CD4-positive, alpha-beta T cell treated with Interleukin-17A for 1 hour (primary cell): Measurements from ENCODE around the gene TTC34.
"Not testable (repeated sequence)": the region's sequence is repeated elsewhere in the genome, so short reads cannot be mapped to it uniquely, and the experiment has no call there.

Source experiments
- DNase-seq: peaks from one replicate; pipeline ENCODE4 v3.0.0-alpha.2; 2020

TTC34 gene

DNA sequence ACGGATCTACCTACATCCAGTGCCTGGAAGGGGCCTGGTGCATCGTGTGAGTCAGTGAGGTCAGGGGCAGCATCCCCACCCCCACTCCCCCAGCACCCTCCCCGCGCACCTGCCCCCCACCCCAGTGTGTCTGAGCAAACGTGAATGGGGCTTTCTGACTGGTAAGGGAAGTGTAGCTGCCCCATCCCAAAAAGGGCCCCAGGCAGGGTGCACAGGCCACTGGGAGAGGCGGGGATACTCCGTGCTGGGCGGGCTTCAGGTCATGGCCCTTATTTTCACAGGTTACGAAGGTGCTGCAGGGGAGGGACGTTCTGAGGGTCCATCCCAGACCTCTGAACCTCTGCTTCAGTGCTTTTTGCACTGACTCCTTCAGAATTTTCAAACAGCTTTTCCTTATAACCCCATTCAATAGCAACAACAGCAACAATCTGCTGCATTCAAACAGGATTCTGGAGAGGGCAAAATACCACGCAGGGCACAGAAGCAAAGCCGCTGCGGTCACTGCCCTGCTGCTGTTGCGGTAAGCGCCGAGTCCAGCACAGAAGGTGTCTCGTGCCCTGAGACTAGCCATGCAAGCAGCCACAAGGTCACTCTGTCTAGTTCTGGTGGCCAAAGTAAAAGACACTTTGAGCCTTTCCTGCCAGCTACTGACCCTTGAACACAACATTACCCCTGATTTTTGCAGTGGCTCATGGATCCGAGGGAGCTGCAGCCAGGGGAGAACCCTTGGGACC, 10.3 kb downstream of the TTC34 start:
- no peak for DNase-seq

DNA sequence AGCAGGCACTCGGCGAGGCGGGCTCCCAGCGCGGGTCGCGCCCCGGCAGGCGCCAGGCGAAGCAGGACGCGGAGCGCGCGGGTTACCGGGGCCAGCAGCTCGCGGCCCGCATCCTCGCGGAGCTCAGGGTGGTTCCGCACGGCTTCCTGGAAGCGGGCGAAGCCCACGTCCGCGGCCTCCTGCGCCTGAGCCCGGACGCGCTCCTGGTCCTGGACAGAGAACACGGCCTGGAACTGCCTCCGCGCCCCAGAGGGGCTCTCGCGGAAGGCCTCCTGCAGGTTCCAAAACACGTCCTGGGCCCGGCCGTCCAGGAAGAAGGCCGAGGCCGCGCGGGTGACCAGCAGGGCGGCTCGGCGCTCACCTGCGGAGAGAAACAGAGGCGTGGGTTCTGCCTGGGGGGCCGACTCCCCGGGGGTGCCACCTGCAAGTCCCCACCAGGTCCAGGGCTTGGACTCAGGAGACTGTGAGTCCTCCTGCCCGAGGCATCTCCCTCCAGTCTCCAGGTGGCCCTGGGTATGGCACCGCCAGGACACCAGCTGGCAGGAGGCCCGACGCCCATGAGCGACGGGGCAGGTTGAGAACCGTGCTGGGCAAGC, 11.4 kb downstream of the TTC34 start:
- DNase-seq = no peak

DNA sequence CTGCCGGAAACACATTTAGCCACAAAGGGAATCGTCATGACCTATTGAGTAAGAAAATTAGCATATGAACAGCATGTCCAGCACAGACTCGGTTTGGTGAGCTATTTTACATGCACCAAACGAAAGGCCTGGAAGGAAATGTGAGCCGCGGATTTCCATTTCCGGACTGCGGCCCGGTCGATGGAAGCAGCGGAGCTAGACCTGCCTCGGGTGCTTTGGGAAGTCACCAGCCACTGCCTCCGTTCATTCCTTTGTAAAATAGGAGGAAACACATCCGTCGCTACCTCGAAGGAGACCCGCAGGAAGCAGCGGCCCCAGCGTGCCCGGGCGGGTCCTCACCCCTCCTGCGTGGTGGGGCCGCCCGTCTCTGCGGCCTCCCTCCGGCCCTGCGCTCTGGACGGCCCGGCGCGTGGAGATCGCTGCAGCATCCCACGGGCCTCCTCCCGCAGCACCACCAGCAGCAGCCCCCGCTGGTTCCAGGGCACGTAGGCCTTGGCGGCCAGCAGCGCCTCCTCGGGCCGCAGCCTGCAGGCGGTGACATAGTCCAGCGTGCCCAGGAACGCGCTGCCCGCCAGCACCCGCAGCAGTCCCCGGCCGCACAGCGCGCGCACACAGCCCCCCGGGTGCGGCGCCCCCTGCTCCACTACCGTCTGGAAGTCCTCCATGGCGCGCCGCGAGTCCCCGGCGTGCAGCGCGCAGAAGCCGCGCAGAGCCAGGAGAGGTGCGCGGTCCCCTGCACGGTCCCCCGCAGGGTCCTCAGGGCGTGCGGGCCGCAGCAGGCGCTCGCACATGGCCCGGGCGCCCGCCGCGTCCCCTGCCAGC, 12.1 kb downstream of the TTC34 start:
- peak; percentile 0 for DNase-seq

DNA sequence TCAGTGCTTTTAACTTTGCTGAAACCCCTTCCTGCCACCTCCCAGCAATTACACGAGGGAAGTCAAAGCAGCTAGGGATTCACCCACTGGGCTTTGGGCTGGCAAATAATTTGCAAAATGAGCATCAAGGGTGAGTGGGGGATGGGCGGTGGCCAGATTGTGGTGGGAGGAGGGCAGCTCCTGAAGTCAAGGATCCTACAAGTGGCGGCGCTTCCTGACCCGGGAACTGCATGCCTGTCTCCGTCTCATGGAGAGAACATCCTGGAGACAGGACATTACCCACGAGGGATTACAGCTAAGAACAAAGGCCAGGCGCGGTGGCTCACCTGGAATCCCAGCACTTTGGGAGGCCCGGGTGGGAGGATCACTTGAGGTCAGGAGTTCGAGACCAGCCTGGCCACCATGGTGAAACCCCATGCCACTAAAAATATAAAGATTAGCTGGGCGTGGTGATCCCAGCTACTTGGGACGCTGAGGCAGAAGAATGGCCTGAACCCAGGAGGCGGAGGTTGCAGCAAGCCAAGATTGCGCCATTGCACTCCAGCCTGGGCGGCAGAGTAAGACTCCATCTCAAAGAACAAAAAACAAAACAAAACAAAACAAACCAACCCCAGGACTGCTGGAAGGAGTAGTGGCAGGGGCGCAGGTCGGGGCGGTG, 12.9 kb downstream of the TTC34 start:
- DNase-seq = no peak

DNA sequence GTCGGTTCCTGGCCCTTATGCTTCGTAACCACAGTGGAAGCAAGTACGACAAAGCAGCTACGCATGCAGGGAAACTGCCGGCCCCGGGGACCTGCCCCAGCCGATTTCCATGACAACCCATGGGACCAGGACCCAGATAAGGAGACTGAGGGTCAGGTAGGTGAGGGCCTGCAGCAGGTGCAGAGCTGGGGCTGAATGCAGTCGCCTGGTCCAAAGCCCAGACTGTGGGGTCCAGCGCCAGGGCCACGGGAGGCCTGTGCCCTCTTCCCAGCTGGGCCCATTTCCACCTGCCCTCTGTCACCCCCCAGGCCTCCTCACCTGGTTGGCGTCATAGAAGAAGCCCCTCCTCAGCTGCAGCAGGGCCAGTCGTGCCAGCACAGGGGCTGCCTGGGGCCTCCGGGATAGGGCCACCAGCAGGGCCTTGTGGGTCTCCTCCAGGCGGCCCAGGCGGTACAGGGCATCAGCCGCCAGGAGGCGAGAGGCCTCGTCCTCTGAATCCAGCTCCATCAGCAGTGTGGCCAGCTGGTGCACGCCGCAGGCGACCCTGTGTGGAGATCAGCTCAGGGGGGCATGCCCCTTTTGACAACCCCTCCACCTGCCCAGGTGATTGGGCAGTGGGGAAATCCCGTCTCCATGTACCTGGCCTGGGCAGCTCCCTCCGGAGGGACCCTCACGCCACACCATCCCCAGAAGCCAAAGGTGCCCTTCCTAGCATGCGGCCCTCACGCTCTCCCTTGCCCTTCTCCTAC, 14.2 kb downstream of the TTC34 start:
- no peak for DNase-seq

DNA sequence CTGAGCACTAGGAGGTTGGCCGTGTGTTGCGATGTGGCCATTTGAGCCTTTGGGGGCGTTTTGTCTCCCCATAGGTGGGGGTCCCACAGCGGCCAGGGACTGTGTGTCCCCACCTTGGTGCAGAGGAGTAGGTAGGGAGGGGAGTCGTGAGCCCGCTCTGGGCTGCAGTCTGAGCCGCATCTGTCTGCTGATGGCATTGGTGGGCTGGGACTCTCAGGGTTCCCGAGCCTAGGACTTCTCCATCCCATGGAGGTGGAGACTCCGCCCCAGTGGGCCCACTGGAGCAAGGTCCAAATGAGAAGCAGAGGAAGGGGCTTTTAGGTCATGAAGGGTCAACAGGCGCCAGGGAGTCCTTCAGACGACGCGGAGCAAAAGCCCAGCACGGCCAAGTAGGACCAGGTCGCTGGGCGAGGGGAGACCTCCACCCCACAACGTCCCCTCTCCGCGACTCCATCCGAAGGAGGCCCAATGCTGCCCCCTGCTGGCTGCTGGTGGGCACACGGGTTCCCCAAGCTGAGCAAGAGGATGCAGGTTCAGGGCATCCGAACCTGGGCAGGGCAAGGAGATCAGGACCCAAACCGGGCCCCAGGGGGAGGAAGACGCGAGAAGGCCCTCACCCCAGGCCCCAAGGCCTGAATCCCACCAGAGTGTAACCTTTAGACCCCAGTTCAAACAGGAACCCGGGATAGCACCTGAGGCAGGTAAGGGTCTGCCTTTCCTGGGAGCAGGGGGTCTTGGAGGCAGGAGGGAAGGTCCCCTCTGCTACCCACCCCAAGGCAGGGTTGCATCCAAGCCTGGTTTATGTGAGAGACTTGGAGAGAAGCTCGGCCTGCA, 14.9 kb downstream of the TTC34 start:
- peak; percentile 72 for DNase-seq

DNA sequence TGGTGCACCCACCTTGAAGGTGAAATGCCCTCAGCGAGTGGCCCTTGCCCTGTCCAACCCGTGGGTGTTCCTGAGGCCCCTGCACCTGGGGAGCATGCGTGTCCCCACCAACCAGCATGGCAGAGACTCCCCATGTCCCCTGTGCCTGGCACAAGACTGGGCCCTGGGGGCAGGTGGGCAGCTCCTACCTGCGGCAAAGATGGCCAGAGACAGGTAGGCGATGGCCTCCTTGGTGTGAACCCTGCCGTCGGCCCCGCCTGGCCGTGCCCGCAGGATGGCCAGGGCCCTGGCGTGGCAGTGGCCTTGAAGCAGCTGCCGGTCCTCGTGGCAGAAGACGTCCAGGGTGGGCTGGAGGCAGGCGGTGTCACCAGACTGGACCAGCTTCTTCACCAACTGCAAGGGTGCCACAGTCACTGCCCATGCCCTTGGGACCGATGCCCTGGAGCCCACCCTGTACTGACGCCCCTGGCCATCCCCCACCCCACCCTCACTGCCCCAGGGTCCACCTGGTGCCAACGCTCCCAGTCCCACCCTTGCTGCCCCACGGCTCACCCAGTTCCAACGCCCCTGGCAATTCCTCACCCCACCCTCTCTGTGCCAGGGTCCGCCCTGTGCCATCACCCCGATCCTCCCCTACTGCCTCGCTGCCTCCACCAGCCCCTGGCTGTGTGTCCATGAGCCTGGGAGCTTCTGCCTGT, 15.7 kb downstream of the TTC34 start:
- DNase-seq = no peak

DNA sequence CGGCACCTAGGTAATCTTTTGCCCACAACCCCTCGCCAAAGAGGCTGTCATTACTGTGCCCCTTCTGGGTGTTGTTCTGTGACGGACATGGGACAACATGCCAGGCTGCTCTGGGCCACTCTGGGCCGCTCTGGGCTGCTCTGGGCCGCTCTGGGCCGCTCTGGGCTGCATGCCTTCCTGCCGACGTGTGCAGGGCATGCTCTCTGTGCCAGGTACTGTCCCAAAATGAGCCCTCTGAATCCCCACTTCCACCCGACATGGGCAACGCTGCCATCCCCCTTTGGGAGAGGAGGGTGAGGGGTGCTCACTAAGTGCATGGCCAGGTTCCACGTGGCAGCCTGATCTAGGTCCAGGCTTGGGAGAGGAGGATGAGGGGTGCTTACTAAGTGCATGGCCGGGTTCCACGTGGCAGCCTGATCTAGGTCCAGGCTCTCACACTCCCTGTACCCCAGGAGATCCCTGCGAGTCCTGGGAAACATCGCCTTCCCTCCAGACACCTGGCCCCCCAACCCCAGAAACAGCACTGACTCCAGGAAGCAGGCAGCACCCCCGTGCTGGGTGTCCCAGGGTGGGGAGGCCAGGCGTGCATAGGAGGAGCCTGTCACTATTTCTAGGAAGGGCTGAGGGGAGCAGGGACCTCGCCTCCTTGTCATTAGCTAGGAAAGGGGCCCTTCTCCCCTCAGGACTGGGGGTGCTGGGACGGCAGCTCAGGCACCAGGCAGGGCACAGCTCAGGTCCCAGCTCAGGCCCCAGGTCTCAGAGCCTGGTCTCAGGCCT, 16.5 kb downstream of the TTC34 start:
- DNase-seq = no peak

DNA sequence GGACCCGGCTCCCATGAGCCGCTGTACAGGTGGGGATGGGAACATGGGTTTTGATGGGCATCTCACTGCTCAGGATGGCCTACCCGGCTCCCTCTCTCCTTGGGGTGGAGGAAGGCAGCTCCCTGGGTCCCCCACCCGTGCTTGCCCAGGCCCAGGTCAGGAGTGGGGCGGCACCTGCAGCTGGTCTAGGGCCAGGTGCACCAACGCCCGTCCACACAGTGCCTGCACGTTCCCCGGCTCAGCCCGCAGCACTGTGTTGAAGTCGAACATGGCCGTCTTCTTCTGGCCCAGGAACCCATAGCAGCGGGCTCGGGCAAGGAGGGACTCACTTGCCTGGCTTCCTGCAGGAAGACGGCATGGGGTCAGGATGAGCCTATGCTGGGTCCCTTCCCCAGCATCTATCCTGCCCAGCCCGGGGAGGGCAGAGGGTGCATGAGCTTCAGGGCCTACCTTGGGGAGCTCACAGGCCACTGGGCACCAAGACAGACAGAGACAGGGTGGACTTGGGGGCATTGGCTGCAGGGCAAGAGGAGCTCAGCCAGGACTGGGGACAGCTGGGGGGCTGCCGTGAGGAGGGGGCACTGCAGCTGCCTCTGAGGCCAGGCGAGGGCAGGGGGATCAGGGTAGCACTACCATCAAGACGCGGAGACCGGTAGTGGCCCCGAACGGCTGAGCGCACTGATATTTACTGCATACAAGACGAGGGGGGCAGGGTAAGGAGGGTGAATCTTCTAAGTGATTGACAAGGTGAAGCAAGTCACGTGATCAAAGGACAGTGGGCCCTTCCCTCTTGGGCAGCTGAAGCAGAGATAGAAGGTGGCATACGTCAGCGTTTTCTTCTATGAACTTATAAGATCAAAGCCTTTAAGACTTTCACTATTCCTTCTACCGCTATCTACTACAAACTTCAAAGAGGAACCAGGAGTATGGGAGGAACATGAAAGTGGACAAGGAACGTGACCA, 17.8 kb downstream of the TTC34 start:
- no peak for DNase-seq

DNA sequence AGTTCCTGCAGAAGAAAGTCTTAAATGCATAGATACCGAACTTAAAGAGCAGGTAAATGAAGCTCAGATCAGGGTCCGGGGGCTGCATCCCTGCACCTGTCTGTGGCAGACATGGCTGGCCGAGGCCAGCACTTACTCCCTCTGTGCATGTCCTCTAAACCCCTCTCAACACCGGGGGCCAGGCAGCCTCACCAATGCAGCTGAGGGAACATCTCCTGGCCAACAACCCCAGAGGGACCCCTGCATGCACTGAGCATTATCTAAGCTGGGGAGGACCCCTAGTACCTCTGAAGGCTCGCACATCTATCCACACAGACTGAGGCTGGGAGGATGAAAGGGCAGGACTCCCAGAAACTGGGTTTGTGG, 18.4 kb downstream of the TTC34 start:
- no peak for DNase-seq

DNA sequence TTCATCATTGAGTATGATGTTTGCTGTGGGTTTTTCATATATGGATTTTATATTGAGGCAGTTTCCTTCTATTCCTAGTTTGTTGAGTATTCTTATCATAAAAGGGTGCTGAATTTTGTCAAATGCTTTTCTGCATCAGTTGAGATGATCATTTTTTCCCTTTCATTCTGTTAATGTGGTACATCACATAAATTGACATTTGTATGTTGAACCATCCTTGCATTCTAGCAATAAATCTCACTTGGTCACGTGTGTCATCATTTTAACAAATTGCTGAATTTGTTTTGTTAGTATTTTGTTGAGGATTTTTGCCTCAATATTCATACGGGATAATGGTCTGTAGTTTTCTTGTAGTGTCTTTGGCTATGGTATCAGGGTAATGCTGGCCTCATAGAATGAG, 19.9 kb downstream of the TTC34 start:
- DNase-seq = no peak

DNA sequence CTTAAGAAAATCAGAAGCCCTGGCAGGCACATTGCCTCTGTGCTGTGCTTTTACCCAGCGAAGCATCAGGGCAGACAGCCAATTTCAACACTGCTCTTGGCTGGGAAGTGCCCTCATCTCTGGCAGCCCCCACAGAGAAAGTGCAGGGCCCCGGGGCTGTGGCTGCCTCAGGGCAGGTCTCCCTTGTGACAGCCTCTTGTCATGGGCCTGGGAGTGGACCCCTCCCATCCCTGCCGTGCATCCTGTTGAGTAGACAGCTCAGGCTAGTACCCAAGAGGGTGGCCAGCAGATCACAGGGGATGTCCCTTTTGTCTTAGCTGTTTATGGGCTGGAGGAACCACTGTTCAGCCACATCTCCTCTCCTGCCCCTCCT, 23.3 kb downstream of the TTC34 start:
- DNase-seq = no peak

DNA sequence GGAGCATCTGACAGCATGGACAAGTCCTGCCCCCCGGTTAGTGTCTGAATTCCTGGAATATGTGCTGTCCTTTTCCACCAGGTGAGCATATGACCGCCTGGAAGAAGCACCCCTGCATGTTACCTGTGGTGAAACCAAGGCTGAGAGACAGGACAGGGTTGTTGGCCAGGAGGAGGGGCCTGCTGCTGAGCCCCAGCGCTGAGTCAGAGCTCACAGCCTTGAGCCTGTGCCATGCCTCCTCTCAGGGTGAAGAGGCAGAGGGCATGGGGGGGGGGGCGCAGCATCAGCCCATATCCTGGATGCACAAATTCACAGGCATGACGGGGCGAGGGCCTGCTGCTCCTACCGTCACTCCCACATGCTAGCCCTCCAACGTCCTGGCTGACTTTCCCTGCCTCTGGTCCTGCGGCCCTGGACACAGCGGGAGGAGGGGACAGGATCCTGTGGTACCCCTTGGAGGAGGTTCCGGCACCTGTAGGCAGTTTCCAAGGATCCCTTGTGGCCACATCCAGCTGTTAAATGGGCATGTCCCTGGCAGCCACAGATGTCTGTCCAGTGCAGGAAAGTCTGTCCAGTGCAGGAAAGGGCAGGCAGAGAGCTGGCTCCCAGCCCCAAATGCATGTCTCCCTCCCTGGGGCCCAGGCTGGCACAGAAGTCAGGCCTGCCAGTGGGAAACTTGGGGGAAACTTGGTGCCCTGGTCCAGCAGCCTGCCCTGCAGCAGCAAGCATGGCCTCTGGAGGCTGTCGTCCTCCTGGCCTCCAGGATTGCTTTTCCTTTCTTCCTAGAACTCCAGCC, 23.9 kb downstream of the TTC34 start:
- DNase-seq = no peak

DNA sequence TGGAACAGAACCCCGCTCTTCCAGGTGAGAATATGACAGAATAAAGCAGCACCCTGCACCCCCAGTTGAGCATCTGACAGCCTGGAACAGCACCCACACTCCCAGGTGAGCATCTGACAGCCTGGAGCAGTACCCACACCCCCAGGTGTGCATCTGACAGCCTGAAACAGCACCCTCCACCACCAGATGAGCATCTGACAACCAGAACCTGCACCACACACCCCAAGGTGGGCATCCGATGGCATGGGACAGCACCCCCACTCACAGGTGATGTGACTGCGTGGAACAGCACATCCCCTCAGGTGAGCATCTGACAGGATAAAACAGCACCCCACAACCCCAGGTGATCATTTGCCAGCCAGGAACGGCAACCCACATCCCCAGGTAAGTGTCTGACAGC, 26.2 kb downstream of the TTC34 start:
- not testable (repeated sequence) for DNase-seq

DNA sequence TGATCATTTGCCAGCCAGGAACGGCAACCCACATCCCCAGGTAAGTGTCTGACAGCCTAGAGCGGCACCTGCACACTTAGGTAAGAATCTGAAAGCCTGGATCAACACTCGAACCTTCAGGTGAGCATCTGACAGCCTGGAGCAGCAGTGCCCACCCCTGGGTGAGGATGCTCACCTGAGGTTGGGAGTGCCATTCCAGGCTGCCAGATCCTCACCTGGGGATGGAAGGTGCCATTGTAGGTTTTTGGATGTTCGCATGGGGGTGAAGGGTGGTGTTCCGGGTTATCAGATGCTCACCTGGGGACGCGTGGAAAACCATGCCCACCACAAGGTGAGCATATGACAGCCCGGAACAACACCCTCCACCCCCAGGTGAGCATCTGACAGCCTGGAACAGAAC, 33.4 kb downstream of the TTC34 start:
- DNase-seq = not testable (repeated sequence)

DNA sequence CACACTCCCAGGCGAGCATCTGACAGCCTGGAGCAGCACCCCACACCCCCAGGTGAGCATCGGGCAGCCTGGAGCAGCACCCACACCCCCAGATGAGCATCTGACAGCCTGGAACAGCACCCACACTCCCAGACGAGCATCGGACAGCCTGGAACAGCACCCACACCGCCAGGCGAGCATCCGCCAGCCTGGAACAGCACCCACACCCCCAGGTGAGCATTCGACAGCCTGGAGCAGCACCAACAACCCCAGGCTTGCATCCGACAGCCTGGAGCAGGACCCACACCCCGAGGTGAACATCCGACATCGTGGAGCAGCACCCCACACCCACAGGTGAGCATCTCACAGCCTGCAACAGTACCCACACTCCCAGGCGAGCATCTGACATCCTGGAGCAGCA, 42.1 kb downstream of the TTC34 start:
- not testable (repeated sequence) for DNase-seq

DNA sequence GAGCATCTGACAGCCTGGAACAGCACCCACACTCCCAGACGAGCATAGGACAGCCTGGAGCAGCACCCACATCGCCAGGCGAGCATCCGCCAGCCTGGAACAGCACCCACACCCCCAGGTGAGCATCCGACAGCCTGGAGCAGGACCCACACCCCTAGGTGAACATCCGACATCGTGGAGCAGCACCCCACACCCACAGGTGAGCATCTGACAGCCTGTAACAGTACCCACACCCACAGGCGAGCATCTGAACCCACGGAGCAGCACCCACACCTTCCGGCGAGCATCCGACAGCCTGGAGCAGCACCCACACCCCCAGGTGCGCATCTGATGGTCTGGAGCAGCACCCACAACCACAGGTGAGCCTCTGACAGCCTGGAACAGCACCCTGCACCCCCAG, 44.0 kb downstream of the TTC34 start:
- not testable (repeated sequence) for DNase-seq

DNA sequence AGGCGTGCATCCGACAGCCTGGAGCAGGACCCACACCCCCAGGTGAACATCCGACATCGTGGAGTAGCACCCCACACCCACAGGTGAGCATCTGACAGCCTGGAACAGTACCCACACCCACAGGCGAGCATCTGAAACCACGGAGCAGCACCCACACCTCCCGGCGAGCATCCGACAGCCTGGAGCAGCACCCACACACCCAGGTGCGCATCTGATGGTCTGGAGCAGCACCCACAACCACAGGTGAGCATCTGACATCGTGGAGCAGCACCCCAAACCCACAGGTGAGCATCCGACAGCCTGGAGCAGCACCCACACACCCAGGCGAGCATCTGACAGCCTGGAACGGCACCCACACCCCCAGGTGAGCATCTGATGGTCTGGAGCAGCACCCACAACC, 46.1 kb downstream of the TTC34 start:
- DNase-seq = not testable (repeated sequence)
